ES-I3 (cell line): ENCODE data around the gene RNF217.
"Not testable (repeated sequence)": the region's sequence is repeated elsewhere in the genome, so short reads cannot be mapped to it uniquely, and the experiment has no call there.

Experiments used
- H3K36me3 ChIP-seq: 2 replicates; pipeline ENCODE4 v1.6.1; 2013; ENCODE audit warnings: mild to moderate bottlenecking, low read length, control low read depth, moderate library complexity; ENCODE audit not compliant: insufficient read depth
- H3K4me1 ChIP-seq: 2 replicates; pipeline ENCODE4 v1.6.1; 2013; ENCODE audit warnings: mild to moderate bottlenecking, control low read depth, low read length; ENCODE audit not compliant: insufficient read depth
- H3K9ac ChIP-seq: 2 replicates; pipeline ENCODE4 v1.6.1; 2013; ENCODE audit warnings: low read depth, mild to moderate bottlenecking, low read length, moderate library complexity
- H3K9me3 ChIP-seq: 2 replicates; pipeline ENCODE4 v1.6.1; 2013; ENCODE audit warnings: mild to moderate bottlenecking, low read length, moderate library complexity; ENCODE audit not compliant: control insufficient read depth, insufficient read depth

Gene RNF217

DNA sequence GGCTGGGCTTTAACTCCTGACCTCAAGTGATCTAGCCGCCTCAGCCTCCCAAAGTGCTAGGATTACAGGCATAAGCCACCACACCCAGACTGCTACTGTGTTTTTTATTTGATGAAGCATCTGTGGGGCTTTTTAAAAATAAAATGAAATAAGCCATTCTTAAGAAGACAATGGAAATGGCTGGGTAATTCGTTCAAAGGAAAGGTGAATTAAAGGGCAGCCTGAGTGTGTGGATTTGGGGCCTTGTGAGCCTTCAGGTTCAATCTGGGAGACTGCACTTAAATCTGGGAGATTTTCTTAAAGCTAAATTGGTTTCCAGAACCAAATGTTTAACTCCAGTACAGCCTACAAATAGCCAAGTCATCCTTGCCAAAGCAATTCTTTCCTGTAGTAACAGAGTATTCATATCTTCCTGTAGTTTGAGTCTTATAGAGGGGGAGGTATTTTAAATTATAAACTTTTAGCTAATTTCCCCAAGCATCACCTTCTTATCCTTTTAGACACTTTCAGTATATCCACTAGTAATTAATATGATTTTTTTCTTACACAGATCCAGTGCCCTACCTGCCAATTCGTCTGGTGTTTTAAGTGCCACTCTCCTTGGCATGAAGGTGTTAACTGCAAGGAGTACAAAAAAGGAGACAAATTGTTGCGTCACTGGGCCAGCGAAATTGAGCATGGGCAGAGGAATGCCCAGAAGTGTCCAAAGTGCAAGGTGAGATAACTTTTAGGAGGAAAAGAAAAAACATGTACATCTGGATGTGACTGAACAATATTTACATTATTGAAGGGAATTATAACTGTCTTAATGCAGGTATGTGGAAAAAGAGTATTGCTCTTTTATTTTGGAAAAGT is 95.4 kb downstream of the RNF217 start:
- Histone ChIP-seq H3K9ac (no peak overlapping the region), H3K36me3 (no peaks in the 10 kb centered on the region), H3K4me1 (no peaks in the 10 kb centered on the region), H3K9me3 (no peaks in the 10 kb centered on the region)

DNA sequence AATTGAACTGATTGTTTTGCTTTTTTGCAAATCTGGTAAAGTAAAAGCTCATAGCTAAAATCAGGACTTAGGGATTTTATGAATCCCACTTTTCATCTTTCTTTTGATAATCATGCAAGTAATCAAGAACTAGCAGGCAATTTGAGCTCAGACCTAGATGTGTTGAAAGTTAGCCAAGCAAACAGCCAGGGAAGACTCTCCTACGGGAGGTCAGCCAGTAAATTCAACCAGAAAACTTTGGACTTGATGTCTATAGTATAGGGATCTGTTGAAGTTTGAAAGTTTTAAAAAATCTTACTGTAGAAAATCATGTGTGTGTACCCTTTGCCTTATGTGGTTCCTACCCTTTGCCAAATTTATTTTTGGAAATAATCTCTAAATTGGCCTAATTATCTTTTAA is 96.3 kb downstream of the RNF217 start:
- no peaks in the 10 kb centered on the region for H3K9me3 ChIP-seq
- H3K9ac ChIP-seq, result no peak overlapping the region
- no peaks in the 10 kb centered on the region for H3K36me3 ChIP-seq
- H3K4me1 ChIP-seq, result no peaks in the 10 kb centered on the region

DNA sequence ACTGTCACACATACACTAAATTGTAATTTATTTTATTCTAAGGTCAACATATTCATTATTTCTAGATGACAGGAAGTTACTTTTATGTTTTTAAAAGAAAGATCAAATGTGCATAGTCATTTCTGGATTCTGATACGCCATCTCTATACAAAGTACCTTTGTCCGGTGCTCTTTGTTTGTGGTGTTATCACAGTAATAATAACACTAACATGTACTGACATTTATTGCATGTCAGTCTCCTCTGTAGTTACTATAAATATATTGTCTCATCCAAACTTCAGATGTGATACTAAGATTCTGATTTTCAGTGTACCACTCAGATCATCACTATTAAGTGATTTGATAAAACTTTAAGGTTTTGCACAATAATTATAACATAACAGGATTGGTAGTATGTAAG is 101.1 kb downstream of the RNF217 start:
- Histone ChIP-seq H3K4me1 (no peaks in the 10 kb centered on the region), H3K9me3 (no peaks in the 10 kb centered on the region), H3K36me3 (no peaks in the 10 kb centered on the region), H3K9ac (no peak overlapping the region)

DNA sequence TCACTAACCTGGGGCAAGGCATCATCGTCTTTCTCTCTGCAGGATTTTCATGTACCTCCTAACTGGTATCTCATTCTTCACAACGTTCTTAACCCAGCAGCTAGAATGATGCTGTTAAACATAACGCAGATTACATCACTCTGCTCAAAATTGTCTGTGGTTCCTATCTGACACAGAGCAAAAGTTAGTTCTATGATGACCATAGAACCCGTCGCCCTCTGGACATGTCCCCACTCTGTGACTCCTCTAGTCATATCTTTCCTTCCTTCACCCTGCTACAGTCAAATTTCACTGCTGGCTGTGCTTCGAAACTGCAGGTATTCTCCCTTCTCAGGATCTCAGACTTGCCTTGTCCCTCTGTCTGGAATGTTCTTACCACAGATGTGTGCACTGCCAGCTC is 103.9 kb downstream of the RNF217 start:
- Histone ChIP-seq H3K9ac (no peak overlapping the region), H3K4me1 (no peaks in the 10 kb centered on the region), H3K36me3 (no peaks in the 10 kb centered on the region), H3K9me3 (no peaks in the 10 kb centered on the region)

DNA sequence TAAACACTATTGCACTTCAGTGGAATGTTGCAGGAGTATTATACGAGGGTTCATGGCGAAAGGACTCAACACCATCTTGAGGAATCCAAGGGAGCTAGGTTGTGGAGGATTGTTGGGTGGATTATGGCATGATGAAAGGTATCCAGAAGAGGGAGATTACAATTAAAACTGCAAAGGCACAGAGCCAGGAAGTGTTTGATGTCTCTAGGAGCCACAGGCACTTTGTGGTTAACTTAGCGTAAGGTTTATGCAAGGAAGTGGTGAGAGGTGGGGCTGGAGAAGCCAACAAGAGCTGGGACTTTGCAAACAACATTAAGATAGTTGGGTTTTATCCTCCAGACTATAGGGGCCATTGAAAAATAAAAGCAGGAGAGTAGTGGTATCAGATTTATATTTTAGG is 104.7 kb downstream of the RNF217 start:
- Histone ChIP-seq H3K9ac (no peak overlapping the region), H3K36me3 (no peaks in the 10 kb centered on the region), H3K4me1 (no peaks in the 10 kb centered on the region), H3K9me3 (no peaks in the 10 kb centered on the region)

DNA sequence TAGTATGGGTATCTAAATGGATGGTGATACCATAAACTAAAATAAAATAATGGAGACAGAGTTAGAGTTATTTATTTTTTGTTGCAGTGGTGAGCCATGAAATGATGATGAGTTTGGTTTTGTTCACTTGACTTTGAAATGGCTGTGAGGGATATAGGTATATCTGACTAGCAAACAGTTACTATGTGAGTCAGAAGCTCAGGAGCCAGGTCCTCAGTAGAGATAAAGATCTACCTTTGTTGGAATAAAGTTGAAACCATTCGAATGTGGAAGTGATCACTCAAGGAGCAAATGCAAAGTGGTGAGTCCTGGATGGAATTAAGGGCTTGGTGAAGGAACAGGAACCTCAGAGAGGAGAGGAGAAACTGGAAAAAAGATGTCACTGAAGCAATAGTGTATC is 105.3 kb downstream of the RNF217 start:
- Histone ChIP-seq H3K9ac (no peak overlapping the region), H3K9me3 (no peaks in the 10 kb centered on the region), H3K4me1 (no peaks in the 10 kb centered on the region), H3K36me3 (no peaks in the 10 kb centered on the region)

DNA sequence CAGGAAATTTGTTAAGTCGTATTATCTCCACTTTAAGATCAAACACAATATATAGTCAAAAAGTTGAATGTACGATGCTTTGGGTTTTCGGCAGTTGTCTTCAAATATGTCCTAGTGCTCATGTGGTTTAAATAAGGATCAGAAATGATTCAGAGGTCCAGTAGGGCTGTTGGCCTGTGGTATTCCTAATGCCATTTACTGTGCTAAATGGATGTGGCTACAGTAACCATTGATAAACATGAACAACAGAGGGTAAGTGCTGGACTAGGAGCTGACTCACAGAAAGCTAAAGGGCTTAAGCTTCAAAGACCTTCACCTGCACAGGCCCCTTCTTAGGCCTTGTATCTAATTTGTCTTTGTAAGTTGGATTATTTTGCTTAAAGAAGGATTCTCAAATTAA is 110.8 kb downstream of the RNF217 start:
- H3K9ac ChIP-seq, result no peak overlapping the region
- no peaks in the 10 kb centered on the region for H3K36me3 ChIP-seq
- H3K4me1 ChIP-seq, result no peaks in the 10 kb centered on the region; the same call in 1 of the 2 replicates
- no peaks in the 10 kb centered on the region for H3K9me3 ChIP-seq

DNA sequence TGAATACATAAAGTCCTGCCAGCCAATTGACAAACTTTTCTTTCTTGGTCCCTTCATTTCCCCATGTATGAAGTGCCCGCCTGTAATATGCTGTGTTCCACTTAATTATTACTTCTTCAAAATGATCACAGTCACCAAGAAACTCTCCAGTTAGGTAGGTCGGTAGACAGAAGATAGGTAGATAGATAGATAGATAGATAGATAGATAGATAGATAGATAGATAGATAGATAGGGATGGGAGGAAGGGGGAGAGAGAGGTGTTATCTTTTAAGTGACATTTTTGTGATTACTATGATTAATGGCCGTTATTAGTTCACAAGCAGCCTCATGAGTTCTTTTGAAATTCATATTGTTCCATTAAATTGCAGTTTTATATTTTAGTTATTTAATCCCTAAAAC is 111.9 kb downstream of the RNF217 start:
- H3K4me1 ChIP-seq, result no peaks in the 10 kb centered on the region; the same call in 1 of the 2 replicates
- H3K9ac ChIP-seq, result no peak overlapping the region
- H3K36me3 ChIP-seq, result no peaks in the 10 kb centered on the region
- H3K9me3 ChIP-seq, result no peaks in the 10 kb centered on the region

DNA sequence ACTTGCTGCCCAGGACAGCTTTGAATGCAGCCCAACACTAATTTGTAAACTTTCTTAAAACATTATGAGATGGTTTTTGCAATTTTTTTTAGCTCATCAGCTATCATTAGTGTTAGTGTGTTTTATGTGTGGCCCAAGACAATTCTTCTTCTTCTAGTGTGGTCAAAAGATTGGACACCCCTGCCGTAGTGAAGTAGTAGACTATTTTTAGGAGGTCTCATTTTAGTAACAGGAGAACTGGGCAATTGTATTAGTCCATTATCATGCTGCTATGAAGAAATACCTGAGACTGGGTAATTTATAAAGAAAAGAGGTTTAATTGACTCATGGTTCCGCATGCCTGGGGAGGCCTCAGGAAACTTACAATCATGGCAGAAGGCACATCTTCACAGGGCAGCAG is 112.8 kb downstream of the RNF217 start:
- not testable (repeated sequence) for H3K4me1 ChIP-seq, H3K9me3 ChIP-seq, H3K36me3 ChIP-seq, H3K9ac ChIP-seq

DNA sequence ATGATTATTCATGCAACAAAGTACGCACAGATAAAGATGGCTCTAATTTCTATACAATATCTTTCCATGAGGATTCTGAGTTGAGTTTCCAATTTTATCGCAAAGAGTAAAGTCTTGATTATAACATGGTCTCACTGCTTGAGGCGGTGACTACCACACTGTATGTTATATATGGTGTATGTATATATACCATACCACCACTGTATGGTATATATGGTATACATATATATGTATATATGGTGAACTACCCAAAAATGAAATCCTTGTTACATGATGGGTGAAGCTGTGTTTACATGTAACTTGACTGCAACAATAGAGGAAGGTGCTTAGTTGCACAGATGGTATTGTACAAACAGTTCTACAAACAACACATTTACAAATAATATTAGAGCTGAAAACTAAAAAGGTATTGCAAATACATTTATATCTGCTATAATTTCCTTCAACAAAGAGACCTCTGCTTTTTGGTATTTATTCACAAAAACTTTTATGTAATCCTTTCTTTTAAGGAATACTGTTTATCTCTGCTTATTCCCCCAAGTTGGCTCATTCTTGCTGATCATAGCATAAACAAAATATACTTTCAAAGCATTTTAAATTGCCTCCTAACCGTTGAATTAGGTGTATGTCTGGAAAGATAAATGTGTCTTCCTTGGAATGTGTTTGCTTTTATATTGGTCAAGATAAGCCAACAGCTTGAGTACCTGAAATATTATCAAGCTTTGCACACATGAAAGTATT is 113.7 kb downstream of the RNF217 start:
- Histone ChIP-seq H3K9me3 (no peaks in the 10 kb centered on the region), H3K36me3 (no peaks in the 10 kb centered on the region), H3K9ac (no peak overlapping the region), H3K4me1 (no peaks in the 10 kb centered on the region; the same call in 1 of the 2 replicates)

DNA sequence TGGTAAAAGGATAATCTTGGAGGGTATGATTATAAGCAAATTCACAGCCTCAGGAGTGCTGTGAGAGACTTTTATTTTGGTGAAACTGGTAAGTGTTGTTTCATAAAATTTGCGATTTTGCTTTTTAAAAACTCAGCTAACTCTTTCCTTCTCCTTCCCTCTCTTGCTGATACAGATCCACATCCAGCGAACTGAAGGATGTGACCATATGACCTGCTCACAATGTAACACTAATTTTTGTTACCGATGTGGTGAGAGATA is 114.2 kb downstream of the RNF217 start:
- Histone ChIP-seq H3K36me3 (no peaks in the 10 kb centered on the region), H3K9ac (no peak overlapping the region), H3K4me1 (no peaks in the 10 kb centered on the region; the same call in 1 of the 2 replicates), H3K9me3 (no peaks in the 10 kb centered on the region)

DNA sequence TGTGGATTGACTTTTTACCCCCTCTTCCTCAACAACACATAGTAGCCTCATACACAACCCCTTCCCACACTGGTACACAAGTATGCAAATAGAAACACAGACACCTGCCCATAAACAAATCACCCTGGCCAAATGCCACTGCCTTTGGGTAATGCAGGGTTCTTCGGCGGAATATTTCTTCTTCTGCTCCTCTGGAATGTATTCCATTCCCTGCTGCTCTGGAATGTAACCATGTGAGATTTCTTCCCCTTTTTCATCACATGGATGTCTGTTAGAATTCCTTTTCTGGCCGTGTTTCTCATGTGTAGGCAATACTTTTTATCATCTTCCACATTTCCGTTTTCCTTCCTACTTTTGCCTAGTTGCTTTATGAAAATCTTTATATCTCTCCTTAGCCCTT is 115.2 kb downstream of the RNF217 start:
- no peak overlapping the region for H3K9ac ChIP-seq
- H3K9me3 ChIP-seq, result no peaks in the 10 kb centered on the region
- H3K36me3 ChIP-seq, result no peaks in the 10 kb centered on the region
- no peaks in the 10 kb centered on the region; the same call in 1 of the 2 replicates for H3K4me1 ChIP-seq

DNA sequence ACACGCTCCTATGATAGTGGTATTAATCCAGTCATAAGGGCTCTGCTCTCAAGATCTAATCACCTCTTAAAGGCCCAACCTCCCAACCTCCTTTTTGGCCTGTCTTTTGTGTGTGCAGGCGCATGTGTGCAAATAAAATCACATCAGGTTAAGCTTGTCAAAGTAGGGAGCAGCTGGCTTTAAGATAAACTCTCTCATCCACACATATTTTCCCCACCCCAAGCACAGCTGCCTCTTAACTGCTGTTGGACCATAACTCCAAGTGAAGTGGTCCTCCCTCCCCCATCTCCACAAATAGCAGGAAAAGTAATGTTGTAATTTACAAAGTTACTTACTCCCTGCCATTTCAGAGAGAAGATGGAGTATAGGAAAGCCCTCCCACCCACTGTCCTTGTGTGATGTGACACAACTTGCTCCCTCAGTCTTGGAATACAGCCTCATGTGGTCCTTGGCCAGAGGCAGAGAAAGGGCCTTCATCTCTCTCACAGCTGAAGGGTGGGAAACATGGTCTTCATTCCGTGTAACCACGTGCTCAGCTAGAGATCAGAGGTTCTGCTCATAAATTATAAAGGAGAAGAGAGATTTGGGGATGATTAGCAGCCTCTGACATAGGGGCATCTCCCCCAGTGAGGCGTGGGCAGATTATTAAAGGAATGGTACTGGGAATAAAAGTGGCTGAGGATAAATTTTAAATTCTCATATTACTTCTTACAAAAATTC is 116.5 kb downstream of the RNF217 start:
- Histone ChIP-seq H3K36me3 (no peaks in the 10 kb centered on the region), H3K9me3 (no peaks in the 10 kb centered on the region), H3K9ac (no peak overlapping the region), H3K4me1 (no peaks in the 10 kb centered on the region; the same call in 1 of the 2 replicates)

DNA sequence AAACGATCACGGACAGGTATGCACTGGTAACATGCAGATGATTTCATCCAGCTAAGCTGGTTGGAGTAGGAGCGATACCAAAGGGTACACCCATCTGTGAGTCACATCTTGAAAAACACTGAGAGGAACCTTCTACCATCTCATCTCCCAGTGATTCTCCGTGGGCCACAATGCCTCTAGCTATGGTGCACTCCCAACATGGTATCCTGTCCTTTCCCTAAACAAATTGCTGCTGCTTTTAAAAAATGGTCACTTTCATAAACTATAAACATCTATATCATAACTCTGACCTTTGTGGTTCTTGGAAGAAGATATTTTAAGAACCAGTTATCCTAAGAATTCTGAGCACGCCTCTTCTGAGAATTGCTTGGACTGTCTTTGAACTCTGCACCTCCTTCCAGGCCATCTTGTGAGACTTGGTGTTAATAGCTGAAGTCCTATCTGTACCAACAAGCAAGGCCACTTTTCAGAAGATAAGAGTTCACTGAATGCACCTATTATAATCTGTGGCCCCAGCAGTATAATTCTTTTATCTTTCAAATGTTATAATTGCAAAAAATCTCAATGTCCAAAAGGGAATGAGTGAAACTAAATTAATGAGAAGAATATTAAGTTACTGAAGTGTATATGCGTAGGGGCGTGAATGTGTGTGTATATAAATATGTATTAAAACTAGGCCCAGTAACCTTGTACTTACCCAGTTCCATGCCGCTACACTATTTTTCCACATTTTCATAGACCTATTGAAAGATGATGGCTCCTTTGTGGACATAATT is 120.9 kb downstream of the RNF217 start:
- Histone ChIP-seq H3K4me1 (peaks cover 4% of the 10 kb centered on the region; the same call in 1 of the 2 replicates), H3K9me3 (no peaks in the 10 kb centered on the region), H3K36me3 (no peaks in the 10 kb centered on the region)

More for the DNA sequence above, 120.9 kb downstream of the RNF217 start:
- H3K9ac ChIP-seq, result no peak overlapping the region
